ENCODE results near the gene AP3D1. TPM values are rescaled to one million over a fixed set of nuclear protein-coding genes. Genes with fewer than 3 reads are reported as not detected.

Gene AP3D1
- total RNA-seq, 1 donor from 2014 or later, result 157 TPM

GRCh38 chr19:2058570-2059421, 92.6 kb downstream of the AP3D1 start:
- H3K9me3 Mint-ChIP-seq (ENCODE audit: low read depth), result no peaks in the 10 kb centered on the region
- no peaks in the 10 kb centered on the region for H3K27me3 Mint-ChIP-seq (ENCODE audit: low read depth)
- DNase-seq (ENCODE audit: low spot score), result no peak
- no peaks in the 10 kb centered on the region for H3K36me3 Mint-ChIP-seq (ENCODE audit: low read depth)
- H3K4me1 Mint-ChIP-seq (ENCODE audit: low read depth), result peaks cover 43% of the 10 kb centered on the region
- peak overlapping the region; percentile 13 for H3K4me3 Mint-ChIP-seq (ENCODE audit: unreplicated experiment)
- peak overlapping the region; percentile 99 for H3K27ac Mint-ChIP-seq (ENCODE audit: unreplicated experiment)
- TF ChIP-seq, protein P1, sequence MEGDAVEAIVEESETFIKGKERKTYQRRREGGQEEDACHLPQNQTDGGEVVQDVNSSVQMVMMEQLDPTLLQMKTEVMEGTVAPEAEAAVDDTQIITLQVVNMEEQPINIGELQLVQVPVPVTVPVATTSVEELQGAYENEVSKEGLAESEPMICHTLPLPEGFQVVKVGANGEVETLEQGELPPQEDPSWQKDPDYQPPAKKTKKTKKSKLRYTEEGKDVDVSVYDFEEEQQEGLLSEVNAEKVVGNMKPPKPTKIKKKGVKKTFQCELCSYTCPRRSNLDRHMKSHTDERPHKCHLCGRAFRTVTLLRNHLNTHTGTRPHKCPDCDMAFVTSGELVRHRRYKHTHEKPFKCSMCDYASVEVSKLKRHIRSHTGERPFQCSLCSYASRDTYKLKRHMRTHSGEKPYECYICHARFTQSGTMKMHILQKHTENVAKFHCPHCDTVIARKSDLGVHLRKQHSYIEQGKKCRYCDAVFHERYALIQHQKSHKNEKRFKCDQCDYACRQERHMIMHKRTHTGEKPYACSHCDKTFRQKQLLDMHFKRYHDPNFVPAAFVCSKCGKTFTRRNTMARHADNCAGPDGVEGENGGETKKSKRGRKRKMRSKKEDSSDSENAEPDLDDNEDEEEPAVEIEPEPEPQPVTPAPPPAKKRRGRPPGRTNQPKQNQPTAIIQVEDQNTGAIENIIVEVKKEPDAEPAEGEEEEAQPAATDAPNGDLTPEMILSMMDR (IDR thresholded peaks at IDR 0.05), result no peak

DNA sequence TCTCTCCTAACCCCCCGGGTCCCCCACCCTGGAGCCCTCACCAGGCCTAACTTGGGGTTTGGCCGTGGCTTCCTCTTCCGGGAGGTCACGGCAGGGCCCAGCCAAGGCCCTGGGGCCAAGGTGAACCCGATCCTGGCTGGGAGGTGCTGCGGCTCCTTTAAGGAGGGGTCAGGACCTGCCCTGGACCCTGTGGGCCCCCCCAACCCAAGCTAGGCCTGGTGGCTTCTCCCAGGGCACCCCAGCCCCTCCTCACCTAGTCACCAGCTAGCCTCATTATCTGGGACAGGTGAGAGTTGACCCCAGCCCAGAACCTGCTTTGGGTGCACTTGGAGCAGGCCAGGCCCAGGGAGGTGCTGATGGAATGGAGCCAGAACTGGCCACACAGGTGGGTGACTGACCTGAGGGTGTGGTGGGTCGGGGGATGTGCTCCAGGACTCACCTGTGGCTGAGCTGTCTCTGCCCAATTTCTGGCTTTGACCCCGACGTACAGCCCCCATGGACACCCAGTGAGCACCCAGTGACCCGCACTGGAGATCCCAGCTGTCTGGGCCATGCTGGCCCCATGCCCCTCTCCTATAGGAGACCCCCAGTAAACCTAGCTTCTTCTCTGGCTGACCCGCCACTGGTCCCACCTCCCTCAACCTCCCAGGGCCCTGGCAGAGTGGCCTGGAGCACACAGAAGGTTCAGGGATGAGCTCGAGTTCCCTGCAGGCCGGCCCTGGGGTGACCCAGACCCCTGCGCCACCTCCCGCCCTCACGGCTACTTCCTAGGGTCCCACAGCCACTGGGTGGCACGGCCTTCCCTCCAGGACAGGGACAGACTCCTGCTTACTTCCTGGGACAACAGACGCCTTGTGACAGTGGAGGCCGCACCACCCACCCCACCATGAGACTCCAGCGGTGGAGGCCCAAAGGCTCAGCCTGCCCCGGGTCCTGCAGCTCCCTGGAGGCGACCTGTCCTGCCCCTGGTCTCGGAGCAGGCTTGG, 93.6 kb downstream of the AP3D1 start:
- TF ChIP-seq, protein P1 (IDR thresholded peaks at IDR 0.05), result no peak
- Mint-ChIP-seq H3K4me1 (ENCODE audit: low read depth) (peaks cover 43% of the 10 kb centered on the region), H3K4me3 (ENCODE audit: unreplicated experiment) (no peak overlapping the region), H3K9me3 (ENCODE audit: low read depth) (no peaks in the 10 kb centered on the region), H3K27me3 (ENCODE audit: low read depth) (no peaks in the 10 kb centered on the region), H3K27ac (ENCODE audit: unreplicated experiment) (peak overlapping the region; percentile 99), H3K36me3 (ENCODE audit: low read depth) (no peaks in the 10 kb centered on the region)
- DNase-seq (ENCODE audit: low spot score), result no peak

GRCh38 chr19:2056837-2057192, 94.6 kb downstream of the AP3D1 start:
- Mint-ChIP-seq H3K27ac (ENCODE audit: unreplicated experiment) (peak overlapping the region; percentile 75), H3K27me3 (ENCODE audit: low read depth) (no peaks in the 10 kb centered on the region), H3K4me3 (ENCODE audit: unreplicated experiment) (no peak overlapping the region), H3K4me1 (ENCODE audit: low read depth) (peaks cover 33% of the 10 kb centered on the region), H3K9me3 (ENCODE audit: low read depth) (no peaks in the 10 kb centered on the region), H3K36me3 (ENCODE audit: low read depth) (no peaks in the 10 kb centered on the region)
- DNase-seq (ENCODE audit: low spot score), result no peak
- TF ChIP-seq, protein P1 (IDR thresholded peaks at IDR 0.05), result no peak

- H3K36me3 Mint-ChIP-seq (ENCODE audit: low read depth), result no peaks in the 10 kb centered on the region
- TF ChIP-seq, protein P1 (IDR thresholded peaks at IDR 0.05), result peak; percentile 28
- no peaks in the 10 kb centered on the region for H3K27me3 Mint-ChIP-seq (ENCODE audit: low read depth)
- H3K4me1 Mint-ChIP-seq (ENCODE audit: low read depth), result peaks cover 33% of the 10 kb centered on the region
- peak; percentile 75 for DNase-seq (ENCODE audit: low spot score)
- H3K27ac Mint-ChIP-seq (ENCODE audit: unreplicated experiment), result peak overlapping the region; percentile 69
- H3K4me3 Mint-ChIP-seq (ENCODE audit: unreplicated experiment), result no peak overlapping the region
- H3K9me3 Mint-ChIP-seq (ENCODE audit: low read depth), result no peaks in the 10 kb centered on the region
These were observed 95.2 kb downstream of the AP3D1 start for GRCh38 chr19:2055931-2056836.

All from chondrocyte (in vitro differentiated cells).